Measurements from ENCODE around the gene EAF1. TPM values are rescaled to one million over a fixed set of nuclear protein-coding genes. Genes with fewer than 3 reads are reported as not detected.
"Not testable (repeated sequence)": the region's sequence is repeated elsewhere in the genome, so short reads cannot be mapped to it uniquely, and the experiment has no call there.

EAF1 gene
- total RNA-seq, 1 donor from 2014 or later, result 30.7 TPM

DNA sequence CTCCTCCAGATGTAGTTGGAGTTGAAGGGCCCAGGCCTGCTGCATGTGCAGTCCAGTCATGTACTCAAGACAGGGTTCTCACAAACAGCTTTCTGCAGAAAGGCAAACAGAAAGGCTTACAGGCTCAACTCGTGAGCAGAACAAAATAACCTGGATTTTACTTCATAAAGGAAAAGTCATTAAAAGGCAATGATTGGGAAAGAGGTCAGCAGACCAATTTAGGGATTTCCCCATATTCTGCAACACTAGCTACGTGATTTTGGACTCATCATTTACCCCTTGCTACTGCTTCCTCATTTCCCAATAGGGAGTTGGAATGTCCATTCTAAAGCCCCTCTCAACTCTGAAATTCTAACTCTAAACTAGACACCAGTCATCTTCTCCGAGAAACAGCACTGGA, 18.2 kb upstream of the EAF1 start:
- no peak for DNase-seq

GRCh38 chr3:15409774-15410173, 17.6 kb upstream of the EAF1 start:
- no peak for DNase-seq

DNA sequence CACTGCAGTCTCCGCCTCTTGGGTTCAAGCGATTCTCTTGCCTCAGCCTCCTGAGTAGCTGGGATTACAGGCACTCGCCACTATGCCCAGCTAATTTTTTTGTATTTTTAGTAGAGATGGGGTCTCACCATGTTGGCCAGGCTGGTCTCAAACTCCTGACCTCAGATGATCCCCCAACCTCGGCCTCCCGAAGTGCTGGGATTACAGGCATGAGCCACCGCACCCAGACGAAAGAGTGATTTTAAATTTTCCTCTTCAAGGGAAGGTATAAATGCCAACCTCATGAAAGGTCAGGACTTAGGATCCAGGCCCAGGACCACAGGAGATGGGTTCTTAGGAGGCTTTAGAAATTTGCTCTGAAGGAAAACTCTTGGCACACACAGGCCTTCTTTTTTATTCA, 16.4 kb upstream of the EAF1 start:
- DNase-seq, result not testable (repeated sequence)

- DNase-seq, result no peak
Observed at GRCh38 chr3:15420871-15421270, 6.5 kb upstream of the EAF1 start.

DNA sequence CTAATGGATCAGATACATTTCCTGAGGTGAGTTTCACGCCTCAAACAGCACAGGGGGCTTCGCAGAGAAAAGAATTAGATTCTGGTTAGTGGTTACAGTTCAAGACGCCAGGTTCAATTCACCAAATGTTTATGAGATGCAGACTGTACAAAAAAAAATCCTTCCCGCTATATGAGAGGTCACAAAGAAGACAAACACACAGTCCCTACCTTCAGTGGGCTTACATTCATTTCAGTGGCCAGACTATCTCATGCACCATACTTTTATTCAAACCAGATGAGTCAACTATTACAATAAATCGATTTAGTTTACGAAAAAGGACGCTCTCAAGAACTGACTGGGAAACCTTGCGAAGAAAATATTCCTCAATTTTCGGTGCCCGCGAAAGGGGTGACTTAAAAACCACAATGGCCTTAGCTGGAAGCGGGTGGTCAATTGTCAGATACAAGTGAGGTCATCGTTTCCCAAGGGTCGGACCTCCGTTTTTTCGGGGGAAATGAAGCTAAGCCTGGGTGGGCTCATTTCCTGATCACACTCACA, 749 bp upstream of the EAF1 start:
- DNase-seq, result no peak

- no peak for DNase-seq
Observed at GRCh38 chr3:15427981-15428380, 583 bp downstream of the EAF1 start.

DNA sequence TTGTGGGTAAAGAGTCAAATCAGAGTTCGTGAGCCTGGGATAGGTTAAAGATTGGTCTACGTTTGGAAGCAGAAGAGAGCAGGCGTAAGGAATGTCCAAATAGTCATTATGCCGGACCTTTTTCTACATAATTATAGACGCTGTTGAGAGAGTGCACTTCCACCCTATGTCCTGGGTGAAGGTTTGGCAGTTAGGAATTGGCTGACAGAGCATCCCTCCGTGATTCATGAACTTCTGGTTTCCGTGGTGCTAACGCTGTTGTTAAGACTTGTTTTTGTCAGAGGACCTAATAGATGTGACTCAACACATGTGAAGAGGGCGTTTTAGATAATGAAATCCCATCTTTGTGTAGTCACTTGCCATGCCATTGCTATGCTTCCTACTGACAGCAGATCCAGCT, 1.1 kb downstream of the EAF1 start:
- DNase-seq, result no peak

DNA sequence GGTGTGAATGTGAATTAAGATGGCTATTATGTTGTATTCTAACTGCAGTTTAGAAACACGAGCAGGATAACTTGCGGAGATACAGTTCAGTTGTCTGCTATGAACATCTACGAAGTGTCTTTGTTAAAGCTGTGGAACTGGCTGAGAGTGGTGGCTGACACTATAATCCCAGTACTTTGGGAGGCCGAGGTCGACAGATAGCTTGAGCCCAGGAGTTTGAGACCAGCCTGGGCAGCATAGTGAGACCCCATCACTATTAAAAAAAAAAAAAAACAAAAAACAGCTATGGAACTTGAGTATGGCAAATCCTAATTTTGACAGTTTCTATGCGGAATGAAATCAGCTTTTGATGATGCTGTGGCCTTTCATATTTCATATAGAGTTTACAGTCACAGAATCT, 1.7 kb downstream of the EAF1 start:
- no peak for DNase-seq

DNA sequence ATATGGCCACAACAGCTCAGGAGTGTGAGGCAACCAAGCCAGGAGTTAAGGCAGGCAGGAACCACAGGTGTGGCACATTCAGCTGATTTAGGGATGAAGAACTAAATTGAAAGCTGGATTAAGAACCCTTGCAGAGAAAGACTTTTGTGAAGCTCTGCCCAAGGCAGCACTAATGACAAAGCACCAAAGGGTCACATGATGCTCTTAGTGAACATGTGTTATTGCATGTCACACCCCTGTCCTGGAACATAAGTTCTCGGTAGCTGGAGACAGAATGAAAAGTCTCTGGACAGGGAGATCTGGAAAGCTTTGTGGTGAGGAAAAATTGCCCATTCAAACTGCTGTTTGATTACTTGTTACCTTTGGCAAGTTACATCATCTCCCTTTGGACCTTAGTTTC, 3.2 kb downstream of the EAF1 start:
- DNase-seq, result no peak

GRCh38 chr3:15431256-15431837, 3.9 kb downstream of the EAF1 start:
- no peak for DNase-seq

- DNase-seq, result no peak
Observed at GRCh38 chr3:15433531-15433930, 6.1 kb downstream of the EAF1 start.

GRCh38 chr3:15434756-15435155, 7.4 kb downstream of the EAF1 start:
- DNase-seq, result no peak

GRCh38 chr3:15436246-15436645, 8.8 kb downstream of the EAF1 start:
- DNase-seq, result peak; percentile 31

GRCh38 chr3:15438983-15439382, 11.6 kb downstream of the EAF1 start:
- DNase-seq, result no peak

GRCh38 chr3:15439476-15439875, 12.1 kb downstream of the EAF1 start:
- no peak for DNase-seq

GRCh38 chr3:15440891-15441290, 13.5 kb downstream of the EAF1 start:
- DNase-seq, result no peak

- no peak for DNase-seq
Observed at GRCh38 chr3:15443826-15444524, 16.6 kb downstream of the EAF1 start.

GRCh38 chr3:15449489-15450224, 22.3 kb downstream of the EAF1 start:
- DNase-seq, result no peak

GRCh38 chr3:15450438-15451215, 23.2 kb downstream of the EAF1 start:
- no peak for DNase-seq

DNA sequence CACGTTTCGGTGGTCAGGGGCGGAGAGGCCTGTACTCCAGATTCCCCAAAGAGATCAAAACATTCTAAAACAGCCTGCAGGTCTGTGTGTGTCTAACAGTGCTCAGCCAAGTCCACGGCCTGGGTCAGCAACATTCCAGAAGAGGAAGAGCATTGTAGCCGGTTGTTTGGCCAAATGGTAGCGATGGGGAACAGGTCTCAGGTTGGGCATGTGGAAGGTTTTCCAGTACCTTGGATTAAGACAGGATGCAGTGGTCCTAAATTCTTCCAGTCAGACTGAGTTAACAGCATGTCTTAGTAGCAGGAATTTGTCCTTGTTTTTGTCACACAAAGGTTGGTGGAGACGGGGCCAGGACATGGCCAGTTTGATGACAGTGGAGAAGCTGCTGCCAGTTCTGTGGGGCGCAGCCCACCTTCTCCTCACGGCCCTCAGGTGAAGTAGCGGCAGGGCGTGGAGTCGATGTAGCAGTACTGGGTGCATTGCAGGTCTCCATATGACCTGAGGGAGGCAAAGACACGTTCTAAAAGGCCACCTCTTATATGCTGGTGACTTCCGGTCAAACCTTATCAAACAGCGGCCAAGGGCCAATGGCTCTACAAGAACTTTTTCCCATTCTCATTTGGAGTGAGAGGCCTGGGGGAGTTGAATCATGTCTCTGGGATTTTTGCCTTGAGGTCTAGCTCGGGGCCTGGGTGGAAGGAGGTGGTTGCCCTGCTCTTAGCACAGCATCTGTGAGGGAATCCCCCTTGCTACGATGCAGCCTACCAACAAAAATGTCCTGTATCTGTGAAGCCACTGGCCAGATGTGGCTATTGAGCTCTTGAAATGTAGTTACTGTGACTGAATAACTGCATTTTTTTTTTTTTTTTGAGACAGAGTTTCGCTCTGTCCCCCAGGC, 24.1 kb downstream of the EAF1 start:
- DNase-seq, result no peak

DNA sequence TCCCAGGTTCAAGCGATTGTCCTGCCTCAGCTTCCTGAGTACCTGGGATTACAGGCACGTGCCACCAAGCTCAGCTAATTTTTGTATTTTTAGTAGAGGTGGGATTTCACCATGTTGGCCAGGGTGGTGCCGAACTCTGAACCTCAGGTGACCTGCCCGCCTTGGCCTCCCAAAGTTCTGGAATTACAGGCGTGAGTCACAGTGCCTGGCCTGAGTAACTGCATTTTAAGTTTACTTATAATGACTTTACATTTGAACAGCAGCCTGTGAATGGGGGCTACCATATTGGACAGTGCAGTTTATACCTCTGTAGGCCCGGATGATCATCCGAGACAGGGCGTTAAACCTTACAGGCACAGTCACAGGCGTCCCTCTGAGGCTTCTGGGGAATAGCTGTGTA, 24.8 kb downstream of the EAF1 start:
- no peak for DNase-seq

- no peak for DNase-seq
Observed at GRCh38 chr3:15452961-15453360, 25.6 kb downstream of the EAF1 start.
